Right forelimb (tissue), 1 donor: ENCODE measurements around the gene WARS2.

Source experiments
- DNase-seq: peaks from one replicate; pipeline ENCODE4 v3.0.0-alpha.2; 2018

Gene WARS2

DNA sequence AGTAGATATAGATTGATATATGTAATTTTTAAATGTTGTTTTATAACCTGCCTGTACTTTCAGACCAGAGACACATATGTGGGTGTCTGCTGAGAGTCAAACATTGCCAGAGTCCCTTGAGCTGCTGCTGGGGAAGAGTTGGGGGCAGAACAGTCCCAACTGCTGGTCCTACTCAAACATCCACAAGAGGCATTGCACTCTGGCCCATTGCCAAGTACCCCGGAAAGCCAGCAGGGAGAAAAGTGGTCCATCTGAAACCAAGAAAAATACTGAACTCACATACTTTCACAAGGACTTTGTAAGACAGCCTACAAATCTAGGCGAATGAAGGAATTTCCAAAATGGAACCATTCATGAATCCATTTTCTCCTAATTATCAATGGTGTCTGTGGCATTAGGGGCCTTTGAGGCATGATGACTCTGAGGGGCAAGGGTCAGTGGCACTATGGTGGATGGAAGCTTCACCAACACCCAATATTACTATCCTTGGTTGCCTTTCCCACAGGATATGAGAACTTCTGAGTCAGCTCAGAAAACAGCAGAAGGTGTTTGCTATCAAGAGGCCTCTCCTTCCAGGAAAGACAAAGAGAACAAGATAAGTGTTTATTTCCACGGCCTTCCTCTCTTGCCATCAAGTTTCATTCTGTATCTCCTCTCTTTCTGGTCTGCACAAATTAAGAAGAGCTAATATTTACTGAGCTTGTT lies 145.0 kb downstream of the WARS2 start:
- no peak for DNase-seq

DNA sequence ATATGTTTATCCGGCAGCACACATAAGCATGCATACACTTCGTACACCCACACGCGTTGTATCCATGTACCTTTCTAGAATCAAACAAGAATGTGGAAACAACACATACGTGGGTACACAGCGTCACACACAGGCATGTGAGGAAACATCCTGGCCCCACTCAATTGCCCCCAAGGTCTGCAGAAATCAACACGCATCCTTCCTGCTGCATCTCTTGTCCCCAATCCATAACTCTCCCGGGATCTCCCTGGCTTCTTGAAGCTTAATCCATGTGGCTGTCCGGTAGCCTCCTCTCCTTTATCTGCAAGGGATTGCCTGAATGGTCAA lies 146.8 kb downstream of the WARS2 start:
- no peak for DNase-seq

DNA sequence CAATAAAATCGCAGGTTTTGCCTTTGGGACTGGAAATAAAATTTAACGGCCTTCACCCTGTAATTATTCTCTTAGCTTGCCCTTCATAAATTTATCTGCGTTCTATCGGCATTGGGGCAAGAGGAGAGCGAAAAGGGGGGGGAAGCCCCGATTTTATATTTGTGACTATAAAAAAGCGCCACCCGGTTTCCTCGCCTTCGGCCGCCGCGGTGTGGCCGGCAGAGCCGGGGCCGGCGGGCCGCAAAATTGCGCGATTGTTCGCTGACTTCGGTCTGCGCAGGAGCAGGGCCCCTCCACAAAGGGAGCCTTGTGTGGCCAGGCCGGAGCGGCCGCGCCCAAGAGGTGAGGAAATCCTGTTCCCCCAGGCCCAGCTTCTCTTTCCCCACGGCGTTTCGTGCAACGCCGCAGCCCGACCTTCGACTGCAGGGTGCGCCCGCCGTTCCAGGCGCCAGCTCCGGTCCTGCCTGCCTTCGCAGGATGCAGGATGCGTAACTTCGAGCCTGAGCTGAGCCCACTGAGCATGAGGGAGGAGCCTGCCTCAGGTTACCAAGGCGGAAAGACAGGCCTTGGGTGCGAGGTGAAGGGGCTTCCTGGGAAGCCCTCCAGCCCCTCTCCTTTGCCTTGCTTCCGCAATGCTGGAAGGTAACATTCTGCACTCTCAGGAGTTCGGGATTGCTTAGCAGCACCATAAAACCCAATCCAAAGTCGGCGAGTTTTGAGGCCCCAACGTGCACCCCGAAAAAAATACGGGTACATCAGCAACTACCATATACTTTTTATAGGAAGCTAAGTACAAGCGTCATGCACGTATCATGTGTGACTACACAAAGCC lies 147.4 kb downstream of the WARS2 start:
- DNase-seq: no peak

DNA sequence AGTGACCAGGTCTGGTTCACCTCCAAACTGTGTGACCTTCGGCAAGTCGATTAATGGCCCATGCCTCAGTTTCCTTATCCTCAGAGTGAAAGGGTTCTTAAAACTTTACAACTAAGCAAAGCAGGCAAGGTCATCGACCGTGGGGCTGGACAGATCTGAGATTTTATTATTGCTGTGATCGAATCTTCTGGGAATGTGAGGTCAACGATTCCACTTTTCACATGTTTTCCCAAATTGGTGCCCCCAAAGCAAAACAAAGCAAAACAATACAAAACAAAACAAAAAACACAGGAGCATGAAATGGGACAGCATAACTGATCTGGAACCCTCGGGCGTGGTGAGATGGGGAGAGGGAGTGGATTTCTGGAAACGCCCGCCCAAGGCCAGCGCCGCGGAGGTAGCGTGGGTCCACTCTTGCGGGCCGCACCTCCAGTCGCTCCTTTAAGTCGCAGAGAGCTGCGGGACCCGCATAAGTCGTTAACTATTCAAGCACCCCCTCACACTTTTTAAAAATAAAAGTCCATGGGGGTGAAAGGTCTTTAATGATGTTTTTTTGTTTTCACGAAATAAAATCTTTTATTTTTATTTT lies 148.1 kb downstream of the WARS2 start:
- no peak for DNase-seq

DNA sequence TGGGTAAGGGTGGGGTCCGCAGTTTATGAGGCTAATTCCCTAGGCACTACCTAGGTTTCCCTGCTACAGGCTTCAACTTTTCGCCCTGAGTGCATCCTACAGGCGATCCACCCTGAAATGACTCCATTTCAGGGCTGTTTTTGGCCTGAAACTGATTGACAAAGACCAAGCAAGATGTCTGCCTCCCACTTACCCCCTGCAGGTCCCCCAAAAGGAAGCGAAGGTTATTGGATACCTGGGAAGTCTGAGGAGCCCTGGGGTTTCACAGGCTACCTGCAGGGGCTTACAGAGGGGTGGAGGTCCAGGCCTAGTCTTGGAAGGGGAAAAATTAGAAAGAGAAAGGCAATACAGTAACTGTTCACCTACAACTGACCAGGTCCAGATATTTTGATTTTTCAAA lies 149.0 kb downstream of the WARS2 start:
- DNase-seq: no peak

DNA sequence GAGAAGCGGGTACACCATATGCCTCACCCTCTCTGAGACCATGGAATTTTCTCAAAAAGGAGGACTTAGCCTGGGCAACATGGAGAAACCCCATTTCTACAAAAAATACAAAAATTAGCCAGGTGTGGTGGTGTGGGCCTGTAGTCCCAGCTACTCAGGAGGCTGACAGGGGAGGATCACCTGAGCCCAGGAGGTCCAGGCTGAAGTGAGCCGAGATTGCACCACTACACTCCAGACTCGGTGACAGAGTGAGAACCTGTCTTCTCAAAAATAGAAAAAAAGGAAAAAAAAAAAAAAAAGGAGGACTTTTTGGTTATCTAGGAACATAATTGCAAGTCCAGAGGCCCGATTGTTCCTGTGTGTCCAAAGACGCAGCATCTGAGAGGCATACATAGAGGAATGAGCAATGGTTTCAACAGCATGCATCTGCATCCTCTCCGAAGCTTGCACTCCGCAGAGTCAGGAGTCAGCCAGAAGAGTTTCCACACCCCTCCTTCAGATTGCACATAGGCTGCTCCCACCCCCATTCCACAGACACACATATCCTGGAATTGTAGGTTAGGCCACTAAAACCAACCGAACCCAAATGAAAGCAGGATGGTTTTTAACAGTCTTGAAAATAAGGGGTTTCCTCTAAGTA lies 149.8 kb downstream of the WARS2 start:
- no peak for DNase-seq

DNA sequence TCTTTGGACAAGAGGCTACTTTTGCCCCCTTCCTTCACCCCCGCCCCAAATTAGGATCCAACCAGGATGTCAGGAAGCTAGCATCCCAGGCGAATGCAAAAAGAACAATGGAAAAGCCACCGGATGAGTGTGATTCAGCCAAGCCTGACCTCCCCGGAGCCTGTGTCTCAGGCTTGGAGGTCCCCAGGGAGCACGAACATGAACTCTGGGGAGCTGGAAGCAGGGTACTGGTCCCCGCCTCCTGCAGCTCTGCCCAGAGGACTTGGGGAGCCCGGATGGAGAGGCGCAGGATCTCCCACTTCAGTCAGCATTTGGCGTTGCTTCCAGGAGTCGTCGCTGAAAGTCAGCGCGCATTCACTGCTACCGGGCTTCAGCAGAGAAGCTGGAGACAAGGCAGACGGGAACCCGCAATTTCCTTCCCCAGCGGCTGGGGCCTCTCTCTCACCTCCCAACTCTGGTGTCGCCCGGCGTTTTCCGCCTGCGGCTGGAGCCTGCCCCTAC lies 150.5 kb downstream of the WARS2 start:
- DNase-seq: no peak

DNA sequence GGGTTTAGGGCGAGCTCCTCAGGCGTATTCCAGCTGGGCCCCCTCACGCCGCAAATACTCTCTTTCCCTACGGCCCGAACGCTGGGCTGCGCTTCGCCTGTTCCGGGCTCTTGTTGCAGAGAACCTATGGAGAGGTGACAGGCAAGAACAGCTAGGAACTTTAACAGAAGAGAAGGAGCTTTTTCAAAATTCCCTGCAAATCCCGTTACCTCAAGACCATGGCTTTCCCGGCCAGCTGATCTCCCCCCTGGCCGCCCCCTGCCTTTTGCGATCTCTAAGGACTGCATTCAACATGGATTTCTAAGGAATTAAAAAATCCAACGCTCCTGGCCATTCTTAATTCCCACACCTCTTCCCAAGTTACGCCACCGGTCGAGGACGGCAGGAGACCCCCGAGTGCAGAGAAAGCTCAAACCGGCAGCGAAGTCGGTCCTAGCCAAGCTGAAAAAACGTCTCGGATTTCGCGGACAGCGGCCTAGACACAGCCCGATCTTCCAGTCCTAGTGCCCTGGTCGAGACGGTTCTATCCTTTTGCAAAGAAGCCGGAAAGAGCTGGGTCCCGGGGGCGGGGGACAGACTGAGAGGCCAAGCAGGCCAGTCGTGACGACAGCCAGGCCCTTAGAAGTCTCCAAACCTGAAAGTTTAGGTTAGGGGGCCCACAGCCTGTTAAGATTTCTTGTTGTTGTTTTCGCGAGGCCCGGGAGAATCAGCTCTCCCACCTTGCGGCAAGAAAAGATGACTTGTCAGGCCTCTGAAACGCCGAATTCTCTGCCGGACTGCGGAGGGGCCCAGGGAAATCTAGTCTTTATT lies 151.2 kb downstream of the WARS2 start:
- DNase-seq: peak; percentile 78

DNA sequence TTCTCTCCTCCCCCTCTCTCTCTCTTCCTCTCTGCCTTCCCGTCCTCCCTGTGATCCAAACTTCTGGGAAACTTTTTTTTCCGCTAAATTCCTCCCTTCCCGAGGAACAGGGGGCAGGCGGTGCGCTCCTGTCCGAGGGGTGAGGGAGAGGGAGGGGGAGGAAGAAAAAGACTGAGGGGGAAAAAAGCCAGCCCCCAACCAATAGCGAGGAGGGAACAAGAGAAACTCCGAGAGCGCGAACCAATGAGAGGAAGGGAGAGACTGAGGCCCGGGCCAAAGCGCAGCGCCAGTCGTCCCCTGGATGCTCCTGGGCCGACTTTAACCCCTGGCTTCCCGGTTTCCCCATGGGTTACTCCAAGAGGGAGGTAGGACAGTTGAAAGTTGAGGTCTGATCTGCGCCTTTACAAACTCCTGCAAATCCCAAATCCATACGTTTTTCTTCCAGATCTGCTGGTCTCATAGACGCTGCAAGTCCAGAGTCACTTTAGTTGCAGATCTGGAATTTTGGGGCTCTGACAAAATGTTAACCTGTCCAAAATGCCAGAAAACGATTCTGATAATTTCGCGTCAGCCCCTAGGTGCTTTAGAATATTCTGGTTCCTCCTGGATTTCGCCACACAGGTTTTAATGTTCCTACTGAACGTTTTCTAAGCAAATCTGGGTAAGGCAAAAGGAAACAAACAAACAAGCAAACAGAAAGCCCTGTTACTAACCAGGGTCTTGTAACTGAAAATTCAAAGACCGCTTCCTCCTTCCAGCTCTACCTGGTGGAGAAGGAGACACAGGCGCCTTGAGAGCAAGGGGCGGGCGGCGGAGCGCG lies 152.1 kb downstream of the WARS2 start, which contains the start of gene TBX15:
TBX15 (minus strand) TSS at position 158 of the 820 bp plus-strand sequence. CDS start 548 bp downstream, outside the sequence.
- peak; percentile 89 for DNase-seq

DNA sequence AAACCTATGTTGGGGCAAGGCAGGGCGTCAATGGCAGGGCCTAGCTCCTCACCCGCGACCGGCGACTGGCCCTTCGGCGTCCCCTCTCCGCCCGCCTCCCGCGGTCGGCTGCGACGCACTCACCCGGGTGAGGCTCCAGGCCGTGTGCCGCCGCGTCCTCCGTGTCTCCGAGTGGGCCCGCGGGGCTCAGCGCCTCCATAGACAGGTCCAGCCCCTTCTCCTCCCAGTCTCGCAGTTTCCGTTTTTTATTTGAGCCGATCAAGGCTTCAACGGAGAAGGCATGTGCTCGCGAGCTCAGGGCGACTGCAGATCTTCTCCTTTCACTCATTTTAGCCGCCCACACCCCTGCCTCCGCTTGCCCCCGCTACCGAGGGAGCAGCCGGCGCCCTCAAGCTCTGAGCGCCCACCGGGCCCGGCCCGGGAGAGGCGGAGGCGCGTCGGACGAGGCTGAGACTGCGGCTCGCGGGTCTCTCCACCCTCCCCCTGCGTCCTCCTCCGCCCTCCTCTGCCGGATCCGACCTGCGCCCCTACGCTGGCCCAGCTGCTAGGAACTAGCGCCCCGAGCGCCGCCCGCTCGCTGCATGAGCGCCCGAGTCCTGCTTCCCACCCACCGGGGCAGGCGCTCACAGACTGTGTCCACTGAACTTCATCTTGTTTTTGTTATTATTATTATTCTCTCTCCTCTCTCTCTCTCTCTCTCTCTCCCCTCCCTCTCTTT lies 152.8 kb downstream of the WARS2 start:
- DNase-seq: peak; percentile 86

DNA sequence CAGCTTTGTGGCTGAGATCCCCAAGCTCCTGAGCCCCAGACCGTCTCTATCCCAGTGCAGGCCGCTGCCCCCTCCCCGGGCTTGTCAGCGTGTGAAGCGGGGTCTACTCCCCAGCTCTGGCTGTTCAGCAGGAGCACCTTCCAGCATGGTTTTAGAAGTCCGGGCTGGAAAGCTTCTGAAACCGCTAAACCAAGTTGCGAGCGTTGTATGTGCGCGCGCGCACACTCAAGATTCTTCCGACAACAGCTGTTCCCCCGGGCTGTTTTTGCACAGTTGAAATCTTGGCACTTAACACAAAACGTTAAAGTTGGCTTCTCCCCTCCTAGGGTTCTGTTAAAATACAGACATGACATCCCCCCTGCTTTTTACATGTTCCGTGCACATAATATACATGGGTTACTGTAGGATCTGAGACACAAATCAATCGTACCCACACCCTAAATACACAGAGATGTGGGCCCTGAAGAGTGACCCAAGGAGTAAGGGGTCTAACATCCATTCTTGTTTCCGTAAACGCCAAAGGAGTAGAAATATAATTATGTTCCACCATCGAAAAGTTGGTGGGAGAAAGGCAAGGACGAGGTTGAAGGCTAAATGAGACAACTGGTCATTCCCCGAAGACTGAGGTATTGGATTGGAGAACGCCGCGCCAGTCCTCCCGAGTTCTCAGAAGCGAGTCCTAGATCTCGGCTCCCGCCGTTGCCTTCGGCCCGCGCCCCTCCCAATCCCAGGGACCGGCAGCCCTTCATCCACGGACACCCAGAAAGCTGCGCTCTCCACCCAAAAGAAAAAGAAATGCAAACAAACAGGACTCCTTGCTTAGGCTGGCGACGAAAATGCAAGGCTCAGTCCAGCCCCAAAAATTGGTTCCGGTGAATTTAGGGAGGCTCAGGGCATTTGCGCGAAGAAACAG lies 153.6 kb downstream of the WARS2 start:
- DNase-seq: peak; percentile 80

DNA sequence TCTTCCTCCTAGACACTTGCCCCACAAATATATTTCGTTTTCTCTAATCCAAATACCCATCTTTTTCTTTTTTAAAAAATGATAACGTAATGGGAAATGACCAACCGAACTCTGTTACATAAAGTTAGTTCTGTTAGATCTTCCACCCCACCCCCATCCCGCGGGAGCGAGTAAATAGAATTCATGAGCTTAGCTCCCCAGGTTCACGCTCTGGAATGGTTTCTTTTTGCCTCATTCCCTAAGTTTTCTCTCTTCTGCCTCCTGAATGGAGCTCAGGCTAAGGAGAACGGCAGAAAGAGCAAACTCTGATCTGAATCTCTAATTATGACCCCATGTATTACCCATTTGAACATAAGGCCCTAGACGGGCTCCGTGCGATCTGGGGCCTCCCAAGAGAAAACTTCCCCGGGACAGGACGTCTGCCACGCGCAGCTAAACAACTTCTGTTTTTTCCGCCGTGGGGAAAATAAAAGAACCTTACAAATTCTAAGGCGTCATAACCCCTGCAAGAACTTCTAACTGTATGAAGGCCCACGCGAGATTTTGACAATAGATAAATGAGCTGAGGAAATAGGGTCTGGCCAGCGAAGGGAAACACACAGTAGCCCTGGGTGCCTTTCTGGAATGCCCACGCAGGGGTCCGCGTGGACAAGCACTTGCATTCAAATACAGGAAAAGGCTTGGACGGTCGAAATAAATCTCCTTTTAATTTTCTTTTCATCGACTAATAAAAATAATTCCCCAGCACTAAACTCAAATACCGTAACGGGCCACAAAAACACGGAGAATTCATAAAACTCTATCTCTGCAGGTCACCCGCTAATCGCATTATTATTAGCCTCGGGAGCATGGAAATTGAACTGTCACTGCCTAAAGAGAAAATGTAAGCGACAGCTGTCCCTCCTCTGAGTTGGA lies 154.6 kb downstream of the WARS2 start:
- no peak for DNase-seq

DNA sequence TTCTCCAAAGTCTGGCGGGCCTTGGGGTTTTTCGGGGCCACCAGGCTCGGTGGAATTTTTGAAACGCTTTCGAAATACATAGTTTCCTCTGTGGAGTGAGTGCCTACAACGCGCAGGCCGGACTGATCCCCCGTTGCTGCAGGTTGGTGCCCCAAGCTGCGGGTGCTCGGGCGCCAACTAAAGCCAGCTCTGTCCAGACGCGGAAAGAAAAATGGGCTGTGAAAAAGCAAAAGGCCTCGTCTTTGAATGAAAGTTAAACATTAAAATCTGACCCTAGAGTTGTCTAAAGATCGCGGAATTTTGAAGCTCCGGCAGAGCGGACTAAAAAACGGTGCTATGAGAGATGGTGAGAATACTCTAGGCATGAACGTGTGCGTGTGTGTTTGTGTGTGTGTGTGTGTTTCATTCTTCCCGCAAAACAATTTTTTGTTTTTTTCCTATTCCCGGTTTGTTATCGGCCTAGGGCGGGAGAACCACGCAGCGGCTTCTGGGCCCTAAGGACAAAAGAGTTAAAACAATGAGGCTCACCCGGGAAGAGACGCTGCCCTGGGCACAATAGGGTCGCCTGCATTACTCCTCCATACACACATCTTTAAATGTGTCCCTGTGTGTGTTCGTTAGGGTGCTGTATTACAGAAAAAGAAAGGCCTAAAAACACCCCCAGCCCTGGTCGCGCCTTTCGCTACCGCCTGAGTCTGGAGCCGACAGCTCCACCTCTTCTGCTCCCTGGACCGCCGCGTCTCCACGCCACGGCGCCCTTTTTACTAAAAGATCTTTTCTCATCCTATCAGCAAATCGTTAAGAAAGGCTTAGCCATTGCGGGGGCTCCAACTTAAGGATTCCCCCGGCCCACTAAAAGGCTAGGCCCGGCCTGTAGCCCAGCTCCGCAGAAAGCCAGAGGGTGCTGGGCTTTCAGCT lies 155.5 kb downstream of the WARS2 start:
- peak; percentile 75 for DNase-seq

DNA sequence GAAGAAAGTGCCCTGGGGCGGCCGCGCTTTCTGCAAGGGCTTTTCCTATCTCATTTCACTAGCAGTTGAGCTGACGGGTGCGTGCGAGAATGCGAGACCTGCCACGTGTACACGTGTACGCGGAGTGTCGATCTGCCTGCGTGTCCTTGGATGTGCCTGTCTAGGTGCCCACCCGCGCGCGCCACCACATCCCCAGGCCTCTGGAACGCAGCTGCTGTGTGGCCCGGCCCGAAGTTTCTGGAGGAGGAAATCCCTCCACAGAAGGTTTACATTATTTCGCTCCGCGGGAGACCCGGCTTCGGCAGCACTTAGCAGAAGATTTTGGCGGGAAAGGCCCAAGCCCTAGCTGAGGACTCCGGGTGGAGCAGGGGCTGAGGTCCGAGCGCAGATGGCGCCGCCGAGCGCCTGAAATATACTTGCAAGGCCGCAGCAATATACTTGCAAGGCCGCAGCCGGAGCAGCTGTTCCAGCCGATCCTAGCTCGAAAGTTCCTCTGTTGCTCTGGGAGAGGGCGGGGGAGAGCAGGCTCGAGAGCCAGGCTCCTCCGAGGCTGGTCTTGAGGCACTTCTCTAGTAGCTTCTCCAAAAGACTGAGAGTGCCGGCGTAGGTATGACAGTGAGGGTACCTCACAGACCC lies 156.2 kb downstream of the WARS2 start:
- peak; percentile 89 for DNase-seq

DNA sequence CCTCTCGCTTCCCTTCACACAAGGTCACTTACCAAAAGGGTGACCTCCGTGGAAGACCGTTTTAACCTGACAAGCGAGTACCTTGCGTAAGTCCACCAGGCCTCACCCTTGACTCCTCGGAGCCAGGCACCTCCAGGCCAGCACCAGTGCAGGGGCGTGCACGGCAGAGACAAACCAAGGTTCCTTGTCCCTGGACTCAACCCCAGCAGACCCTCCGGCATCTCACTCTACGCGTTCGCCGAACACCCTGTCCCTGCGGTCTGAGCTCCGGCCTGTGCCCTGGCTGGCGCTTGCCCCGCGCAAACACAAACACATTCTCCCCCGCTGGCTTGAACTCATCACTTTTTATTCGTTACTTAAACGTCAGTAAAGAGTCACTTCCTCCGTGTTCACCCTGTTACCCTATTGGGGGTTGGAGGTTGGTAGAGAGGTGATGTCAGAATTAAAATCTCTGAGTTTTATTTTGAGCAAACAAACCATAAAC lies 156.9 kb downstream of the WARS2 start:
- DNase-seq: no peak

DNA sequence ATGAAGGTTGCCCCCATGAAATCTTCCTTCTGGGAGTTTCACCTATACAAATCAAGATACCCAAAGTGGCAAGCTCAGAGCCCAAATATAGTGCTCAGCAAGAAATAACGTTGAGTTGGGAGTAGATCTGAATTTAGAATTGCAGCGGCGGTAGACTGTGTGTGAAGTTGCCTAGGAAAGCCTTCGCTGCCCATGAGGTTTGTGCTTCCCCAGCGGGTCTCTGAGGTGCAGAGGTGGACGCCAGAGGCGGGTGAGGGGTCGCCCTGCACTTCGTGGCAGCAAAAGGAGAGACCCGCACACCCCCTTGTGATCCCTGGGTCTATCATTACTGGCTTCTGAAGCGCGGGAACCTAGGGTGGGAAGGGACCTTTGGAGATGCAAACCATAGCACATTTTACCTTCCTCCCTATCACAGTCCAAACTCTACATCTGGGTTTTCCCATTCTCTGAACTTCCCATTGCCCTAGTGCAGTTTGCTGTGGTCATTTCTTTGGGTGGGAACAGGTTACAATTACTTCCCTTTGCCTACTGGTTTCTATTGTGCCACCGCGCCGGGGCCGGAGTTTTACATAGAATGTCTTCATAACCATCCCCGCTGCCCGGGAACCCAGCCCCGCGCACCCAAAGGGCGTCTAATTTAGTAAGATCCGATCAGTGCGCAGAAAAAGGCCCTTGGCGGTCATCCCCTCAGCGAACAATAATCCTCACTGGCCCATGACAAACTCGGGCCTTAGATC lies 157.5 kb downstream of the WARS2 start:
- DNase-seq: no peak
